AG09319 (cell line): ENCODE results near the gene HOTAIR.

Experiments used
- DNase-seq: peaks from one replicate; pipeline ENCODE4 v3.0.0-alpha.2; 2010; ENCODE audit warnings: low read depth; ENCODE audit errors: extremely low read depth
- TF ChIP-seq, protein P1 (sequence below): IDR thresholded peaks from 2 replicates; pipeline ENCODE4 v1.5.1; 2011; ENCODE audit warnings: low read depth, mild to moderate bottlenecking, inconsistent platforms, low read length, moderate library complexity

HOTAIR gene

GRCh38 chr12:54015018-54015931 is 40.5 kb upstream of the HOTAIR start:
- DNase-seq = no peak
- TF ChIP-seq, protein P1, sequence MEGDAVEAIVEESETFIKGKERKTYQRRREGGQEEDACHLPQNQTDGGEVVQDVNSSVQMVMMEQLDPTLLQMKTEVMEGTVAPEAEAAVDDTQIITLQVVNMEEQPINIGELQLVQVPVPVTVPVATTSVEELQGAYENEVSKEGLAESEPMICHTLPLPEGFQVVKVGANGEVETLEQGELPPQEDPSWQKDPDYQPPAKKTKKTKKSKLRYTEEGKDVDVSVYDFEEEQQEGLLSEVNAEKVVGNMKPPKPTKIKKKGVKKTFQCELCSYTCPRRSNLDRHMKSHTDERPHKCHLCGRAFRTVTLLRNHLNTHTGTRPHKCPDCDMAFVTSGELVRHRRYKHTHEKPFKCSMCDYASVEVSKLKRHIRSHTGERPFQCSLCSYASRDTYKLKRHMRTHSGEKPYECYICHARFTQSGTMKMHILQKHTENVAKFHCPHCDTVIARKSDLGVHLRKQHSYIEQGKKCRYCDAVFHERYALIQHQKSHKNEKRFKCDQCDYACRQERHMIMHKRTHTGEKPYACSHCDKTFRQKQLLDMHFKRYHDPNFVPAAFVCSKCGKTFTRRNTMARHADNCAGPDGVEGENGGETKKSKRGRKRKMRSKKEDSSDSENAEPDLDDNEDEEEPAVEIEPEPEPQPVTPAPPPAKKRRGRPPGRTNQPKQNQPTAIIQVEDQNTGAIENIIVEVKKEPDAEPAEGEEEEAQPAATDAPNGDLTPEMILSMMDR = no peak

DNA sequence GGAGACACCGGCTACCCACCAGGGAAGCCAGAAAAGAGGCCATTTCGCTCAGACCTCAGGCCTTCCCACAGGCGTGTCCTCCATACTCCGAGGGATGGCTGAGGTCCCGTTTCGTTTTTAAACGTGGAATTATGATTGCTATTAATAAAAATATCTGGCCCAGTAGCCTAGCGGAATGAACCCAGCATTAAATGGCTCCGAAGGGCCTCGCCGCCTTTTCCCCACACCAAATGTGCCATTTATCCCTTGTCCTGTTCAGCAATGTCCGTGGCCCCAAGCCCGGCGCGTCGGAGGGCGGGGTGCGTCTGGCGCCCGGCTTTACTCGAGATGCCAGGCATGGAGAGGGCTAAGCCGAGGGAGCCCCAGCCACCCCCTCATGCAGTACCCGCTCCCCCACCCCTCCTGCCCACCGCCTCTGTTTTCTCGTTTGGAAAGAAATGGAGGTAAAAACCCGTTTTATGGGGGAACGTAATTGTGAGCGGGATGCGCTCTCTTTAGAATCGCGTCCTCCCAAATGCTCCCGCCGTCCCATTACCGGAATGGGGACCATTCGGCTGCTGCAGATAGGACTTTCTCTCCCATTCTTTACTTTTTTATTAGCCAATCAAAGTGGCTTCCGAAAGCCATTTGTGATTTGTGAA is 39.7 kb upstream of the HOTAIR start:
- DNase-seq = no peak
- TF ChIP-seq, protein P1 = no peak

DNA sequence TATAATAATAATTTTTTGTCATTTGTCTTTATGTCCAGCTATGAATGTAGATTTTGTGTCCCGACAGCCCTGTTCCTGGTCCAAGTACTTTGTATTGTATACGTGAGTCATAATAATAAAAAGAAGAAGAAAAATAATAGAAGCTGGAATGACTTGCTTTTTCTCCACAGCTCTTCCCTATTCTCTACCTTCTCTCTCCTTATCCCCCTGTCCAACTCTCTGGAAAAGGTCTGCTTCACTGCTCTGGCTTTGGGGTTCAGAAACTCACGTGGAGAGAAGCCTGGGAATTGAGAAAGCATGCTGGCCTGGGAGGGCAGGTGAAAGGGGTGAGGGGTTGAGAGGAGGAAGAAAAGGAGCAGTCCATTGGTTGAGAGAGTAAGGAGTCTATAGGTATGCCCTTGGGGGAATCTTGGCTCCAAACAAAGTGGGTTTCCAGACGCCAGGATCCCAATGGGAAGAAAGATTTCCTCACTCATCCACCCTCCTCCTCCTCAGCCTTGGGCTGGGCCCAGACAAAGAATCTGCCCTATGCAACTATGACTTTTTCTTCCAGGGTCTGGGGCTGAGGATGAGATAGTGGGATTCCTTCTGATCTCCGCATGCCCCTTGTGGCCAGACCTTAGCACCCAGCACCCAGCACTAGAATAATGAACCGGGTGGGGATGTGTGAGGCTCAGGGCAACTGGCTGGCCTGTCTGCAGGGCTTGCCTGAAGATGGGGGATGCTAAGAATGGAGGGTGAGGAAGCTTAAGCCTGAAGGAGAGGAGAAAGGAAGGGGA is 38.1 kb upstream of the HOTAIR start:
- no peak for DNase-seq
- TF ChIP-seq, protein P1 = no peak

- no peak for DNase-seq
- TF ChIP-seq, protein P1 = no peak
These were observed 37.1 kb upstream of the HOTAIR start for GRCh38 chr12:54011665-54012532.

GRCh38 chr12:54010972-54011664 is 36.4 kb upstream of the HOTAIR start:
- TF ChIP-seq, protein P1 = no peak
- DNase-seq = no peak

DNA sequence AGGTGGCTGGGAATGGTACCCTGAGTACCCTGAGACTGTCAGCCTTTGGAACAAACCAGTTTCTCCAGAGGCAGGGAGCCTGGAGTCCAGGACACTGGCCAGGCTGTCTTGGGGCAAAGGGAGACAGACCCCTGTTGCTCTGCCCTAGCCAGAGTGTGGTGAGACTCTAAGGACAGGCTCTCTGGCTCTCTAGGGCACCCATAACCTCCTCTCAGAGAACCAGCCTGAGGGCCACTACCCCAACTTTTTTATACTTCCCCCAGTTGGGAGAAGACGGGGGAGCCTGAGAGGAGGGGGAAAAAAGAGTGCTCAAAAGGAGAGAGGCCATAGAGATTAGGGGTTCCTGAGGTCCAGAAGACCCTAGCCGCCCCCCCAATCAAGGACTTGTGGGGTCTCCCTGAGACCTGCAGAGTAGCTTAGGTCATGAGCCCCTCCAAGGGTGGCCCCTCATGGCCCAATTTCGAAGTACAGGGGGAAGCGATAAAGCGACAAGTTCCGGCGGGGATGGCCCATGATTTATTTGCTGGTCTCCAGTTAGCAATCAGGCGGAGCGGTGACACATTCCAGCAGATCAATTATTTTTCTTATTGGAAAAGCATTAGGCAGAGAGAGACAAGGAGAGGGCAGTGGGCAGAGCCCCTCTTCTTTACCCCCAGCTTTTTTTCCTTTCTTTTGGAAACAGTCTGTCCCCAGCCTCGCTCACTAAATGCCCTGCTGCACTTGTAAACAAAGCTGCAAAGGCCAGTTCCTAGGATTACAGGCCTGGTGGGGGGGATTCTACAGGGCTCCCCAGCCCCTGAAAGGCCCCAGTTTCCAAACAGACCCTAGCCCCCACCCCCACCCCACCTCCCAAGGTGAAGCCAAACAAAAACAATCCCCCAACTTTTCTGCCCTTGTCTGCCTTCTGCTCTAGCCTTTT is 35.6 kb upstream of the HOTAIR start:
- DNase-seq = no peak
- TF ChIP-seq, protein P1 = no peak
